Endothelial cell (in vitro differentiated cells): Measurements from ENCODE around the gene STC2. TPM values are rescaled to one million over a fixed set of nuclear protein-coding genes. Genes with fewer than 3 reads are reported as not detected.

Source experiments
- DNase-seq: peaks from one replicate; pipeline ENCODE4 v3.0.0; 2021; ENCODE audit warnings: low spot score
- H3K27ac Mint-ChIP-seq: one replicate; pipeline ENCODE4 v1.8.0; 2021; ENCODE audit warnings: mixed read lengths, inconsistent platforms; ENCODE audit not compliant: unreplicated experiment
- H3K27me3 Mint-ChIP-seq: one replicate; pipeline ENCODE4 v1.8.0; 2021; ENCODE audit warnings: mild to moderate bottlenecking, moderate library complexity, mixed read lengths, inconsistent platforms; ENCODE audit not compliant: unreplicated experiment
- H3K36me3 Mint-ChIP-seq: one replicate; pipeline ENCODE4 v1.8.0; 2021; ENCODE audit warnings: mild to moderate bottlenecking, low read depth, mixed read lengths, inconsistent platforms; ENCODE audit not compliant: unreplicated experiment
- H3K4me1 Mint-ChIP-seq: one replicate; pipeline ENCODE4 v1.8.0; 2021; ENCODE audit warnings: mild to moderate bottlenecking, mixed read lengths, inconsistent platforms; ENCODE audit not compliant: unreplicated experiment
- H3K4me3 Mint-ChIP-seq: one replicate; pipeline ENCODE4 v1.8.0; 2021; ENCODE audit warnings: mild to moderate bottlenecking, mixed read lengths, inconsistent platforms; ENCODE audit not compliant: unreplicated experiment
- H3K9me3 Mint-ChIP-seq: one replicate; pipeline ENCODE4 v1.8.0; 2021; ENCODE audit warnings: mixed read lengths, inconsistent platforms; ENCODE audit not compliant: unreplicated experiment
- total RNA-seq: library from RNA; stranded (reverse); fragmentation: NEBNext Ultra II Directional; extraction: Animal tissue kit (Norgen Biotek cat#: 25700); gene quantifications from one replicate; pipeline ENCODE4 v1.2.1, GENCODE V29; 2021; ENCODE audit not compliant: unreplicated experiment
- TF ChIP-seq, protein P1 (sequence below): fragments of 200-600 bp; sonication (generic); IDR thresholded peaks from one replicate; pipeline ENCODE4 v1.5.0; 2021; ENCODE audit warnings: antibody characterized with exemption; ENCODE audit not compliant: unreplicated experiment

The STC2 gene
- total RNA-seq, 1 donor from 2014 or later: 3.6 TPM

DNA sequence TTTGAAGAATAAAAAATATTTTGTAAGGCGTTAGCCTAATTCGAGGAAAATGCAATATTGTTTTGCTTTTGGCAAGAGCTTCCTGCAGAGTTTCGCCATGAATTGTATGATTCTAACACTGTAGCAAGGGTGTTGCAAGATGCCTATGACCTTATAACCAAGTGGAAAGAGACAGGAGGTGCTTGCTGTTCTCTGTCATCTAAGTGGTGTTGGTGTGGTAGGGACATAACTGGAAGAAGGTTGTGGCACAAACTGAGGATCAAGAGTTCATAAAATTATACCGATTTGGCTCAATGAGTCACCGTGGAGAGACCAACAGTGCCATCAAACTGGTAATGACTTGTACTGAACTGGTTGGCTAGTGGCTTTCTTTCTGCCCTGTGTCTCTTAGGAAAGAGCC lies 6.3 kb downstream of the STC2 start:
- H3K9me3 Mint-ChIP-seq: no peaks in the 10 kb centered on the region
- peaks cover 8% of the 10 kb centered on the region for H3K36me3 Mint-ChIP-seq

DNA sequence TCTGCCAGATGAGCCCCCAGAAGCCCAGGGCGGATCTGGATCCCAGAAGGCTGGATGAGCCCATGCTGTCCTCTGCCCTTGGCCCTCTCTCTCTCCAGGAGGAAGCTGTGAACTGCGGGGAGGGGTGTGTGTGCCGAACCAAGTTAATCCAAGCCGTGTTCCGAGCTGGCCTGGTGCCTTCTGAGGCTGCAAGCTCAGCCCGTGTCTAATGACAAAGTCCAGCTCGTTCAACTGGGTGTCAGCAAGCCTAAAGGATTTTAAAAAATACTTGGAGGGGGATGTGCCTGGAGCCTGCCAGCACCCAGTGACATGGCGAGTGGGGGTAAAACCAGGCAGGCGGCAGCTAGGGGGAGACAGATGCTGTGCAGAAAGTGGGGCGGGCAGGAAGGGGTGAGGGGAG lies 8.0 kb downstream of the STC2 start:
- Mint-ChIP-seq H3K9me3 (no peaks in the 10 kb centered on the region), H3K27me3 (peaks cover 4% of the 10 kb centered on the region), H3K27ac (no peak overlapping the region), H3K4me1 (peaks cover 17% of the 10 kb centered on the region), H3K4me3 (no peak overlapping the region), H3K36me3 (peaks cover 13% of the 10 kb centered on the region)
- TF ChIP-seq, protein P1, sequence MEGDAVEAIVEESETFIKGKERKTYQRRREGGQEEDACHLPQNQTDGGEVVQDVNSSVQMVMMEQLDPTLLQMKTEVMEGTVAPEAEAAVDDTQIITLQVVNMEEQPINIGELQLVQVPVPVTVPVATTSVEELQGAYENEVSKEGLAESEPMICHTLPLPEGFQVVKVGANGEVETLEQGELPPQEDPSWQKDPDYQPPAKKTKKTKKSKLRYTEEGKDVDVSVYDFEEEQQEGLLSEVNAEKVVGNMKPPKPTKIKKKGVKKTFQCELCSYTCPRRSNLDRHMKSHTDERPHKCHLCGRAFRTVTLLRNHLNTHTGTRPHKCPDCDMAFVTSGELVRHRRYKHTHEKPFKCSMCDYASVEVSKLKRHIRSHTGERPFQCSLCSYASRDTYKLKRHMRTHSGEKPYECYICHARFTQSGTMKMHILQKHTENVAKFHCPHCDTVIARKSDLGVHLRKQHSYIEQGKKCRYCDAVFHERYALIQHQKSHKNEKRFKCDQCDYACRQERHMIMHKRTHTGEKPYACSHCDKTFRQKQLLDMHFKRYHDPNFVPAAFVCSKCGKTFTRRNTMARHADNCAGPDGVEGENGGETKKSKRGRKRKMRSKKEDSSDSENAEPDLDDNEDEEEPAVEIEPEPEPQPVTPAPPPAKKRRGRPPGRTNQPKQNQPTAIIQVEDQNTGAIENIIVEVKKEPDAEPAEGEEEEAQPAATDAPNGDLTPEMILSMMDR: no peak
- DNase-seq: no peak

More for the DNA sequence above, 6.3 kb downstream of the STC2 start:
- Mint-ChIP-seq H3K27me3 (peaks cover 4% of the 10 kb centered on the region), H3K27ac (no peak overlapping the region), H3K4me3 (no peak overlapping the region), H3K4me1 (peaks cover 29% of the 10 kb centered on the region)
- DNase-seq: no peak
- TF ChIP-seq, protein P1: no peak

DNA sequence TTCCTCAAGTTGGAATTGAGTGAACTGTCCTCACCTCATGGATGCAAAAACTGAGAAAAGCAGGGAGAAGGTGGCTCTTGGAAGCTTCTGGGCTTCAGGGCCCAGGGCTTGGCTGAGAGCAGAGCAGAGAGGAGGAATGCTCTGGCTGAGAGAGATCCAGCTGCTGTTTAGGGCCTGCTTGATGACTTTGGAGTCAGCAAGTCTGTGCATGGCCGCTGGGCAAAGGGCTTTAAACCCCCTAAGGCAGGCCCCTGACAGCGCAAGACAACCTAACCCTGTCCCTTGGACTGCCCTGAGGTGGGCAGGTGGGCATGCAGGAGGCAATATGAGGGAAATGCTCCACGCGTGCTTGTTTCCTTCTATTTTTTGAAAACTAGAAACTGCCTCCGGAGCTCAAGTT lies 8.6 kb downstream of the STC2 start:
- H3K4me3 Mint-ChIP-seq: no peak overlapping the region
- peaks cover 4% of the 10 kb centered on the region for H3K27me3 Mint-ChIP-seq
- H3K9me3 Mint-ChIP-seq: no peaks in the 10 kb centered on the region
- H3K36me3 Mint-ChIP-seq: peaks cover 13% of the 10 kb centered on the region
- H3K4me1 Mint-ChIP-seq: peaks cover 11% of the 10 kb centered on the region
- no peak overlapping the region for H3K27ac Mint-ChIP-seq
- TF ChIP-seq, protein P1: no peak
- DNase-seq: no peak

DNA sequence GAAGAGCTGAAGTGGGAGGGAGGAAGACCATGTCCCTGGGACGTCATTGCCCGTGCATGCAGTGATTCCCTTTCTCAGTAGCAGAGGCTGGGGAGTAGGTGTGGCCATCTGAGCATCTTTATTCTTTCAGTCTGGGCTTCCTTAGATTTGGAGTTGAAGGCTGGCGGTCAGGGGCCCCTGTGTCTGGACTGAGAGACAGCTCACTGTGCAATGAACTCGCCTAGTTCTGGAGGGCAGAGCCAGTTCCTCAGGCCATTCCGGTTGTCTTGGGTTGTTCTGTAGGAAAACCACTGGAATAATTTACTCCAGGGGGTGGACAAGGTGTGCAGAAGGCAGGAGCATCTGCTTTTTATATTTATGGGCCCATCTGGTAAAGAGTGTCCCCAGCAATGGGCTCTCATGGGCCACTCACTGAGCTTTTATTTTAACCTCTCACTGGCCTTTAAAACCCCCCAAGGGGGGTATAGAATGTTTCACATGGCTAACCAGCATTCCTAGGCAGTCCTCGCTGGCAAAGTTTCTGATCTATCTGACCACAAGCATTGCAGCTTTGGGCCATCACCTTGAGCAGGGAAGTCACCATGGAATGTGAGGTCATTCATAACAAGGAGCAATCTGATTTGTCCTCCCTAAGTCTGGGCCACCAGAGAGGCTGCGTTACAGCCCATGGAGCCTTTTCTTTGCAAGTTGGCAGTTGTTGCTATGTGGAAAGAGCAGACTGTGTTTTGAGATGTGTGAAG lies 9.2 kb downstream of the STC2 start:
- peaks cover 7% of the 10 kb centered on the region for H3K4me1 Mint-ChIP-seq
- no peak overlapping the region for H3K4me3 Mint-ChIP-seq
- no peak overlapping the region for H3K27ac Mint-ChIP-seq

DNA sequence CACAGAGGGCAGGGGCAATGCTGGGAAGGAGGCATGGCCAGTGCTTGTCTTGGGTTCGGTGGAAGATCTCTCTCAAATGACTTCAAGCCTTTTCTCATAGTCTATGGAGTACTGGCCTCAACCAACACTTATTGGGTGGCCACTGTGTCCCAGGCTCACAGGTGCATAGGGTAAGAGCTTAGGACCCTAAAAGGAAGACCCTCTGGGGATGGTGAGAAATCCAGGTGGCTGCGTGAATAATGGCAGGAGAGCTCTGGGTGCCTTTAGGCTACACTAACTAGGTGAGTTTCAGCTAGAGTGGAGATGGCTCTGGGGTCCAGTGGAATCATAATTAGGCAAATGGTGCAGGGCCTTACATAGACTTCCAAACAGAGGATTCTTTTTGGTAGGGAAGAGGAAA lies 9.9 kb downstream of the STC2 start:
- TF ChIP-seq, protein P1: no peak
- Mint-ChIP-seq H3K27me3 (peaks cover 4% of the 10 kb centered on the region), H3K4me3 (no peak overlapping the region), H3K36me3 (peaks cover 9% of the 10 kb centered on the region), H3K27ac (no peak overlapping the region), H3K9me3 (no peaks in the 10 kb centered on the region), H3K4me1 (peaks cover 3% of the 10 kb centered on the region)
- no peak for DNase-seq

More for the DNA sequence above, 9.2 kb downstream of the STC2 start:
- no peak for DNase-seq
- TF ChIP-seq, protein P1: no peak
- Mint-ChIP-seq H3K9me3 (no peaks in the 10 kb centered on the region), H3K27me3 (peaks cover 4% of the 10 kb centered on the region), H3K36me3 (peaks cover 13% of the 10 kb centered on the region)
